DMS114 treated with DMSO at 0.1 percent for 48 hours (cell line): Measurements from ENCODE around the gene CRYBB1.

Experiments
- DNase-seq: peaks from one replicate; lab custom pipeline; 2025; ENCODE audit not compliant: unreplicated experiment; lab: John Stamatoyannopoulos, UW

The CRYBB1 gene

DNA sequence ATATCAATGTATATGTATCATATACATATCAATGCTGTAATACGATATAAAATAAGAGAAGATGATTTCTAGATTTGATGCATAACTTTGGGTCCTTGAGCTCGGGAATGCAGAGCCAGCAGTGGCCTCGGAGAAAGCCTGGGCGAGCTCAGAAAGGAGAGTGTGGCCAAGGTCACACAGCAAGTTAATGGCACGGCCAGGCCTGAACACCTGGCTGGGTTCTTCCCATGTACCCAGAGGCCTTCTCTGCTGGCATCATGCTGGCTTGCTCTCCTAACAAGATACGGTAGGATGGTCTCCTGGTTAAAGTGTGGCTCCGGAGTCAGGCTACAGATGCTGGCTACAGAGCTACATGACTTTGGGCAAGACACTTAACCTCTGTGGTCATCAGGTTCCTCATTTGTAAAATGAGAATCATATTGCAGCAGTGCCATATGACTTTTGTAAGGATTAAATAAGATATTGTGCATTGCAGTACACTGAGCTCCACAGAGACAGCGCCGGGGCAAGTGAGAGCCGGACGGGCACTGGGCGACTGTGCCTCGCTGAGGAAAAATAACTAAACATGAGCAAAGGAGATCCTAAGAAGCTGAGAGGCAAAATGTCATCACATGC lies 57.8 kb downstream of the CRYBB1 start:
- DNase-seq = no peak

DNA sequence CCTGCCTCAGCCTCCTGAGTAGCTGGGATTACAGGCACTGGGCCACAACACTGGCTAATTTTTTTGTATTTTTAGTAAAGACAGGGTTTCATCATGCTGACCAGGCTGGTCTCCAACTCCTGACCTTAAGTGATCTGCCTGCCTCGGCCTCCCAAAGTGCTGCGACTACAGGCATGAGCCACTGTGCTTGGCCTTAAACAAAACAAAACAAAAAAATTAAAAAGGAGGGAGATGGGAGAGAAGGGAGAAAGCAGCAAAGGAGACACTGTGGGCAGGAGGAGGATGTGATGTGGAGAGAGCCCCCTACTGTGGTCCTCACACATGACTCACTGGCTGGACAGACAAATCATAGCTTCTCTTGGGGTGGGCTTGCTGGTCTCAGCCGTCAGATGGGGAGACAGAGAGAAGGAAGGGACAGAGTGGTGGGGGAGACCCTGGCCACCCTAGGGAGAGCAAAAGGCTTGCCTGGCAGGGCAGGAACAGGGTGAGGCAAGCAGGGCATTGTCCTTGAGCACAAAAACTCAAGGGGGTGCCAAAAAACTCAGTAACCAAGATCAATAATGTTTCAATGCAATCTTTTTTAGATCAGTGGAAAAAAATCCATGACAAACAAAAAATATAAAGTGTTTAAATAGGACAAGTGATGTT lies 59.5 kb downstream of the CRYBB1 start:
- no peak for DNase-seq

GRCh38 chr22:26556904-26557303 lies 60.9 kb downstream of the CRYBB1 start:
- DNase-seq = no peak

DNA sequence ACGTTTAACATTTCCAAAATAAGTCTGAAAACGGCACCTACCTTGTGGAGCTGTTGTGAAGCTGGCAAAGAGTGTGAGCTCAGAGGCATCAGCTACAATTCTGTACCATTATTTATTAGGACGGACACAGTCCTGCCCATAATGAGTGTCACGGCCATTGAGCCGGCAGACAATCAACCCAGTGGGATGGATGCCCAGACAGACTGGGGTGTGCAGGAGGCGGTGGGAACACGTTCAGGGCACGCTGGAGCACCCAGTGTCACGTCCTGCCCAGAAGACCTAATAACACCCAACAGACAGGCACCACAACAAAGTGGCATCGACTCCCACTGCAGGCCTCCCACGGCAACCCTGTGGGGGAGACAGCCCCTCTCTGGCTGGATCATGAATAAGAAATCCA lies 62.3 kb downstream of the CRYBB1 start:
- no peak for DNase-seq

DNA sequence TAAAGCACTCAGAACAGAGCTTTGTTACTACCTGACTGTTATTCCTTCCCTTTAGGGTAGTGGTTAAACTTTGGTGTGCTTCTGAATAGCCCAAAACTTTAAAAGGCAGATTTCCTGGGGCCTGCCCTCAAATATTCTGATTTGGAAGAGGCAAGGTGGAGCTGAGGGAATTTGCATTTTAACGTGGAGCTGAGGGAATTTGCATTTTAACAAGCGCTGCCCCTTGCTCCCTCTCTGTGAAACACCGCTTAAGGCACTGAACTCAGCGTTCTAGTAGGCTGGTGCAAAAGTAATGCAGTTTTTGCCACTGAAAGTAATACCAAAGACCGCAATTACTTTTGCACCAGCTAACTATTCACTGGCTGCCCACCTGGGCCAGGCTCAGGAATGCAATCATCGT lies 62.9 kb downstream of the CRYBB1 start:
- DNase-seq = no peak

- DNase-seq = peak; percentile 6
Observed at GRCh38 chr22:26553056-26553752, 64.6 kb downstream of the CRYBB1 start.

DNA sequence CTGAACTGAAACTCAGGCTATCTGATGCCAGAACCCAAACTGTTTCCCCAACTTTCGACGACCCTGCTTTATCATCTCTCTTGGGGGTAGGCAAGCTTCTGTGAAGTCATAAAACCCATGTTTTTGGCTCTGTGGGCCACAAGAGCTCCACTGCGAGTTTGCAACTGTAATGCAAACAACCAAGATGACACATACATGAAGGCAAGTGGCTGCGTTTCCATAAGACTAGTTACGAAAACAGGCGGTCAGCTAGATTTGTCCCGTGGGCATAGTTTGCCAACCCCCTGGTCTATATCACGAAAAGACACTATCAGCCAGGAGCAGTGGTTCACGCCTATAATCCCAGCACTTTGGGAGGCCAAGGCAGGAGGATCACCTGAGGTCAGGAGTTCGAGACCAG lies 65.4 kb downstream of the CRYBB1 start:
- DNase-seq = no peak

- DNase-seq = no peak
Observed at GRCh38 chr22:26551568-26551967, 66.3 kb downstream of the CRYBB1 start.

DNA sequence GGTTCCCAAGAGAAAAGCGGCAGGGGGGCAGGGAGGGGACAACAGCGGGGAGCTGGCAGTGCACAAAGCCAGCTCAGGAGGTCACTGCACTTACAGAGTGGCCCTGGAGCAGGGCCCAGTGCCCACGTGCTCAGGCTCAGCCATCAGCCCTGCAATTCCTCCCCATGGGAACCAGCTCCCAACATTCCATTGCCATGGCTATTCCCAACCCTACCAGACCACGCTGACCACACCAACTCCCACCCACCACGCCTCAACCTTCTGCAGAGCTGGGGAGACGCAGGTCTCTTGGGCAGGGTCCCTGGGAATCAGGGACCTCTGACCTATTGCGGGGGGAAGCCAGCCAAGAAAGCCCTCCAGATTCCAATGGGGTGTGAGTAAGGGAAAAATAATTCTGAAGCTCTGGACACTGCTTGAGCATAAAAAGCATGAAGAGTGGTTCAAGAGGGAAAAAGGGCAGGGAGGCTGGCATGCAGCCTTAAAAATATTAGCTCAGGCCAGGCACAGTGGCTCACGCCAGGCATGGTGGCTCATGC lies 67.3 kb downstream of the CRYBB1 start:
- DNase-seq = no peak

DNA sequence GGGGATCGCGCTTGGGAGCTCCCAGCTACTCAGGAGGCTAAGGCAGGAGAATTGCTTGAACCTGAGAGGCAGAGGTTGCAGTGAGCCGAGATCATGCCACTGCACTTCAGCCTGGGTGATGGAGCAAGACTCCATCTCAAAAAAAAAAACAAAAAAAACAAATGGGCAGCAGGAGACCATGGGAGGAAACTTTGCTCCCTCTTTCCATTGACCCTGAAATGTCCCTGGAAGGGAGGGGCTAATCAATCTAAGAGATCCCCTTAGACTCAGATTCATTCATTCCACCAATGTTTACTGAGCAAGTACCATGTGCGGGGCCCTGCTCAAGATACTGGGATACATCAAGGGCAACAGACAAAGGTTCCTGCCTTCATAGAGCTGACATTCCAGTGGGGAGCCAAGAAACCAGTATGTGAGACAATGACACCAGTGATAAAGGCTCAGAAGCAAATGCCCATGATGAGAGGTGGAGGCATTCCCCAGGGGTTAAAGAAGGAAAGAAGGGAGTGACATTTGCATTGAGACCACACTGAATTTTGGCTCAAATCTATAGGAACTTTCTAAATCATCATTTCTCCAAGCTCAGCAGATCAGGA lies 67.8 kb downstream of the CRYBB1 start:
- DNase-seq = no peak
